Measurements from ENCODE around the gene SRP9. TPM values are rescaled to one million over a fixed set of nuclear protein-coding genes. Genes with fewer than 3 reads are reported as not detected.

The SRP9 gene, protein sequence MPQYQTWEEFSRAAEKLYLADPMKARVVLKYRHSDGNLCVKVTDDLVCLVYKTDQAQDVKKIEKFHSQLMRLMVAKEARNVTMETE
- 219 to 280 TPM (median 242 TPM) in 5 replicates for total RNA-seq (2022; extraction: Qiagen RNA extraction)

DNA sequence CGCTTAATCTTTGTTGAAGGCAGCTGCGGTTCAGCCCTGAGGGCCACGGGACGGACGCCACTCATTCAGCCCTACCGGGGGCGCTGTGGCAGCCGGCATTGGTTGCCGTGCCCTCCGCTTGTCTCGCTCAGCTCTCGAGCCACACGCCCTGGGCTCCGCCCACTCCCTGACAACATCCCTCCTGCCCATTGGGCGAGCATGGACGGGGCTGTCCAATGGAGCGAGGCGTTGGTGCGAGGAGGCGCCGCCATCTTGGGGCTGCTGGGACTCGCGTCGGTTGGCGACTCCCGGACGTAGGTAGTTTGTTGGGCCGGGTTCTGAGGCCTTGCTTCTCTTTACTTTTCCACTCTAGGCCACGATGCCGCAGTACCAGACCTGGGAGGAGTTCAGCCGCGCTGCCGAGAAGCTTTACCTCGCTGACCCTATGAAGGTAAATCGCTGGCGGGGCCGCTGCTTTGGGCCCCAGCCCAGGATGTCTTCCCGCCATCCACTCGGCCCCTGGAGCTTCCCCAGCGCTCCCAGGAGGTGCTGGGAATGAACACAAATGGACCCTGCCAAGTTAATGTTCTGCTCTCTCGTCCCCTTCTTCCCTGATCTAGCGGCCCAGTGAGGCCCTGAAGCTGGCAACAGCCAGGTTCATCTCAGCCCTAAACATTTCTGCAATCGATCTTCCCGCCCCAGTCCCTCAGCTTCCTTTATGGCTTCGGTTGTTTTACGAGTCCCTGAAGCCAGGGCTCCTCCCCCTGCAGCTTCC, at the start of gene SRP9:
SRP9 (plus strand) TSS at position 244 of the 754 bp plus-strand sequence; CDS start at position 359, 115 bp downstream.

DNA sequence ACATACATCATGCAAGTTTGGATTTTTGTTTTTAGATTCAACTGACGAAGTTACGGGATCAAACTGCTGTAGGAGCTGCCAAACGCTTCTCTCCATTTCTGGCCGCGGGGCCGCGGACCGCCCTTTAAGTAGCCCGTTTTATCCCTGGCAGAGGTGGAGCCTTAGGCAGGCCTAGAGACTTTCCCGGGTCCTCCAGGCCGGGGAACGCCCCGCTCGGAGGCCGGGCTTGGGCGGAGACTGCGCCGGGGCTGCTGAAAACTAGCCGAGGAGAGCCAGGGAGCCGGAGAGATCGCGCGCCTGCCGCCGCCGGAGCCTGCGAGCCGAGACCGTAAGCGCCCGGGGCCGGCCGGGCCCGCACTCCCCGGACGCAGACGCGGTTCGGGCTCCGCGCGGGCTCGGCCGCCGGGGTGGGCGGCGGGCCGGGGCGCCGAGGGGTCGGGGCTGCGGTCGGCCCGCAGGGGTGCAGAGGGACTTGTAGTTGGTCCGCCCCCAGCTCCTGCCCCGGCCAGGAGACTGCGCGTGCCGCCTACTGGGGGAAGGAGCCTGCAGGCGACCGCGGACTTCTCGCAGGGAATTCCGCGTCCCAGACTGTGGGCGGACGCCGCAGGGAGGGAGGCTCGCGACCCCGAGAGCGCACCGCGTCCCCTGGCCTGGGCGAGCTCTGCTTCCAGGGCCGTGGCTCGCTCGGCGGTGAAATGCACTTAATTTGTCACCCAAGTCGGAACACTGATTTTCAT, 32.4 kb downstream of the SRP9 start, which contains the start of gene EPHX1:
EPHX1 (plus strand) TSS at position 283 of the 737 bp plus-strand sequence. CDS start 18,606 bp downstream, outside the sequence.

Other genes starting within 250 kb of the SRP9 start
- 66.8 to 81.4 TPM (median 79.3 TPM) in 5 replicates for gene ENAH, start 124.7 kb upstream of the SRP9 start, total RNA-seq (2022; extraction: Qiagen RNA extraction)
- gene EPHX1, start 32.3 kb downstream of the SRP9 start, total RNA-seq (2022; extraction: Qiagen RNA extraction) = 193 to 239 TPM (median 216 TPM) in 5 replicates
- 3.8 to 8.1 TPM (median 6.3 TPM) in 5 replicates for gene TMEM63A, start 104.6 kb downstream of the SRP9 start, total RNA-seq (2022; extraction: Qiagen RNA extraction)
- 0.43 to 1.4 TPM (median 1.1 TPM) in 5 replicates for gene LEFTY1, start 111.3 kb downstream of the SRP9 start, total RNA-seq (2022; extraction: Qiagen RNA extraction)
- gene PYCR2, start 146.4 kb downstream of the SRP9 start, total RNA-seq (2022; extraction: Qiagen RNA extraction) = 44.3 to 57.3 TPM (median 54.9 TPM) in 5 replicates
- 0.08 to 0.49 TPM in 2 of 5 replicates, not detected in the others for gene LEFTY2, start 163.4 kb downstream of the SRP9 start, total RNA-seq (2022; extraction: Qiagen RNA extraction)
- gene SDE2, start 221.5 kb downstream of the SRP9 start, total RNA-seq (2022; extraction: Qiagen RNA extraction) = 7.3 to 8.7 TPM (median 8.0 TPM) in 5 replicates

Data from A549 treated with Mapracorat at 1 μM for 4 hours (cell line).